Activated naive CD4-positive, alpha-beta T cell treated with anti-CD3 and anti-CD28 coated beads, Interleukin-2, amount 50 U/mL, for 16 hours (primary cell): ENCODE data around the gene PBX3.

Source experiments
- DNase-seq: peaks from one replicate; pipeline ENCODE4 v3.0.0-alpha.2; 2020

Gene PBX3

GRCh38 chr9:125826850-125827249 is 79.7 kb downstream of the PBX3 start:
- no peak for DNase-seq

GRCh38 chr9:125829743-125830142 is 82.6 kb downstream of the PBX3 start:
- DNase-seq: peak; percentile 42

- no peak for DNase-seq
Observed at GRCh38 chr9:125831054-125831453, 83.9 kb downstream of the PBX3 start.

GRCh38 chr9:125831616-125832015 is 84.4 kb downstream of the PBX3 start:
- no peak for DNase-seq

- DNase-seq: no peak
Observed at GRCh38 chr9:125835655-125836054, 88.5 kb downstream of the PBX3 start.

GRCh38 chr9:125839317-125839716 is 92.1 kb downstream of the PBX3 start:
- DNase-seq: no peak

- DNase-seq: no peak
Observed at GRCh38 chr9:125841444-125841843, 94.3 kb downstream of the PBX3 start.

- DNase-seq: no peak
Observed at GRCh38 chr9:125842242-125842641, 95.1 kb downstream of the PBX3 start.

GRCh38 chr9:125843646-125844045 is 96.5 kb downstream of the PBX3 start:
- DNase-seq: no peak

GRCh38 chr9:125844611-125845010 is 97.4 kb downstream of the PBX3 start:
- DNase-seq: no peak

GRCh38 chr9:125845271-125845808 is 98.2 kb downstream of the PBX3 start:
- no peak for DNase-seq

GRCh38 chr9:125847735-125848134 is 100.6 kb downstream of the PBX3 start:
- DNase-seq: no peak

GRCh38 chr9:125850106-125850632 is 103.0 kb downstream of the PBX3 start:
- DNase-seq: no peak

- DNase-seq: no peak
Observed at GRCh38 chr9:125850763-125851162, 103.6 kb downstream of the PBX3 start.

- DNase-seq: no peak
Observed at GRCh38 chr9:125851979-125852378, 104.8 kb downstream of the PBX3 start.

GRCh38 chr9:125852386-125852785 is 105.2 kb downstream of the PBX3 start:
- no peak for DNase-seq

GRCh38 chr9:125854553-125855275 is 107.5 kb downstream of the PBX3 start:
- no peak for DNase-seq

GRCh38 chr9:125856331-125856730 is 109.2 kb downstream of the PBX3 start:
- DNase-seq: no peak

- no peak for DNase-seq
Observed at GRCh38 chr9:125861405-125862058, 114.4 kb downstream of the PBX3 start.

GRCh38 chr9:125863923-125864322 is 116.8 kb downstream of the PBX3 start:
- no peak for DNase-seq

GRCh38 chr9:125867751-125868415 is 120.7 kb downstream of the PBX3 start:
- DNase-seq: no peak

- DNase-seq: no peak
Observed at GRCh38 chr9:125878164-125878631, 131.0 kb downstream of the PBX3 start.

GRCh38 chr9:125881042-125881441 is 133.9 kb downstream of the PBX3 start:
- no peak for DNase-seq
